Measurements from ENCODE around the gene GADD45GIP1.
A peak's percentile ranks its signal among the peaks of the same experiment; 100 is the strongest.
"Not testable (repeated sequence)": the region's sequence is repeated elsewhere in the genome, so short reads cannot be mapped to it uniquely, and the experiment has no call there.

Gene GADD45GIP1

DNA sequence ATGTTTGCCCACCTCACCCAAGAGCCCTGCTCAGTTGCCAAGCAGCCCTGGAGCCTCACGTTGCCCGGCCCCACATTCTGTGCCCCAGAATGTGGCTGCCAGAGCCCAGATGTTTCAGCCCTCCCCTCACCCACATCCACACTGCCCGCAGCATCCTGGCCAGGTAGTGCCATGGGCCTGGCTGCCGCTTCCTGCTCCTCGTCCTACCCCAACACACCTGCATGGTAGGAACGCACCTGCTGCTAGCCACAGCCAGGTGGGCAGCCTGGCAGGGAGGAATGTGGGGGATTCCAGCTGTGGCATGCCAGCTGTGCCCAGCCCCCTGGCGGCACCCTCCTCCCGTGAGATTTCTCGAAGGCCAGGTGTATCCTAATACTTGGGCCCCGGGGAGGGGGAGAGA lies 30.8 kb upstream of the GADD45GIP1 start:
- no peak for ATAC-seq

DNA sequence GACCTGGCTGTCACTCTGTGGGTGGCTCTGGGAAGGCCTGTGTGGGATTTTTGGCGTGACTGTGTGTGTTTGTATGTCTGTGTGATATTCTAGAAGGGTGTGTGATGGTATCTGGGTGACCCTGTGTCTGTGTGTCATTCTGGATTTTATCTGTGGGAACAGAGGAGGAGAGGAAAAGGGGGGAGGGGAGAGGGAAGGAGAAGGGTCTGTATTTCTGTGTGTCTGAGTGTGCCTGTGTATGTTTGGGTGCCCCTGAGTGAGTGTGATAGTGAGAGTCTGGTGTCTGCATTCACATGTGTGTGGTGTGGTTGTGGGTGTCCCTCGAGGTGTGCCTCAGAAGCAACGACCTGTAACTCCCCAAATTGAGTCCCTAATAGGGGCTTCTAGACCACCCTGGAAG lies 30.2 kb upstream of the GADD45GIP1 start:
- no peak for ATAC-seq

DNA sequence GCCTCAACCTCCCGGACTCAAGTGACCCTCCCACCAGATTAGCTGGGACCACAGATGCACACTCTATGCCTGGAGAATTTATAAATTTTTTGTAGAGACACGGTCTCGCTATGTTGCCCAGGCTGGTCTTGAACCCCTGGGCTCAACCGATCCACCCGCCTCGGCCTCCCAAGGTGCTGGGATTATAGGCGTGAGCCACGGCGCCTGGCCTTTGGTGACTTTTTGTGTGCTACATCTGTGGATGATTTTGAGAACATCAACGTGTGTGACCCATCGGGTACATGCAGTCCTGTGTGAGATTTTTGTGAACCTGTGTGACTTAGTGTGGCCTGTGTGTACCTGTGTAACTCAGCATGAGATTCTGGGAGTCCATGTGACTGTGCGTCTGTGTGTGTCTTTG lies 29.7 kb upstream of the GADD45GIP1 start:
- ATAC-seq: no peak

DNA sequence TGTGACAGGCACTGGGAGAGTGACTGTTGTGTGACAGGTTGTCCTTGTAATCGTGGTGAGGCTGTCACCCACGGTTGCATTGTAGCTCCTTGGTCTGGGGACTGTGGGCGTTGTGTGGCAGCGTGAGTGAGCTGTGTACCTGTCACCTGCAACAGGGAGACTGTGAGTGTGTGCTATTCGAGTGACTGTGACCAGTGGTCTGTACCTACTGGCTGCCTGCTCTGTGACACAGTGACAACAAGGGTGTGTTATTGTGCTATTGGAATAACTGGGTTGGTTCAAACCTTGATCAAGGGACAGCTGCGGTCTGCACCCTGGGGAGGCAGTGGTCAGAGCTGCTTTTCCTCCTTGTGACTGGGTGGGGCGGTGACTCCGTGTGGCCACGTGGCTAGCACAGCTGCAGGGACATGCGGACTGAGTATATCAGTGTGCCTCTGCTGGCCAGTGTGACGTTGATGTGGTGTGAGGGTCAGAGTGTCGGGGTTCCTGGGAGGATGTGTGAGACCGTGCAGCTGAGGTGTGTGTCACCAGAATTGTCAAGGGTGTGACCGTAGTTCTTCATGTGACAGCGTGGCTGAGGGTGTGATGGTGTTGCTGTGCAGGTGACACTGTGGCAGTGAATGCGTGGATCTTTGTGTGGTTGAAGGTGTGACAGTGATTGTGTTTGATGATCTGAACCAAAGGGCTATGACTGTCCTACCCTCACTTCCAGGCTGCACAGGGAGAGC lies 28.2 kb upstream of the GADD45GIP1 start:
- peak; percentile 21 to 47 for ATAC-seq

DNA sequence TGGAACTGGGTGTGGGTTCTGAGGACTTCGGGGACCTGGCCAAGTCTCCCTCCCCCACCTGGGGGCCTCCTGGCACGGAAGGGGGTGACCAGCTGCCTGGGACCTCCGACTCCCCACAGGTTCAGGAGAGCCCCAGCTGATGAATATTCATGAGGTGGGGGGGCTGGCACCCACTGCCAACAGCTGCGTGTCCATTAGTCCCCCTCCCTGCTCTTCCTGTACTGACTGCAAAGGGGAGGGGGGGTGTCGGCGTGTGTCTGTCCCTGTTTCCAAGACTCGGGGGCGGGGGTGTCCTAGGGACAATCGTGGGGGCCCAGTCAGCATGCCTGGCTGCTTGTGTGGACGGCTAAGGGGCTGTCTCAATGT lies 27.6 kb upstream of the GADD45GIP1 start:
- no peak for ATAC-seq

DNA sequence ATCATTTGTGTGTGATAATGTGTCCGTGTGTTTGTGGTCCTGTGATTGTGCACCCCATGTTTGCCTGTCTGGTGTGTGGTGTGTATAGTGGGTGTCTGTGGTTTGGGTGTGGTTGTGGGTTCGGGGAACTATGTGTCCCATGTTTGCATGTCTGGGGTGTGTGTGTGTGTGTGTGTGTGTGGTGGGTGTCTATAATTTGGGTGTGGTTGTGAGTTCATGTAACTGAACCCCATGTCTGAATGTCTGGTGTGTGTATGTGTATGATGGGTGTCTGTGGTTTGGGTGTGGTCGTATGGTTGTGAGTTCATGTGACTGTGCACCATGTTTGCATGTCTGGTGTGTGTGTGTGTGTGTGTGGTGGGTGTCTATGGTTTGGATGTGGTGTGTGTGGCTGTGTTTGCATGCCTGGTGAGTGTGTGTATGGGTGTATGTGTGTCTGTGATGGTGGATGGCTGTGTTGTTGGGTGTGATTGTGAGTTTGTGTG lies 27.2 kb upstream of the GADD45GIP1 start:
- no peak for ATAC-seq

DNA sequence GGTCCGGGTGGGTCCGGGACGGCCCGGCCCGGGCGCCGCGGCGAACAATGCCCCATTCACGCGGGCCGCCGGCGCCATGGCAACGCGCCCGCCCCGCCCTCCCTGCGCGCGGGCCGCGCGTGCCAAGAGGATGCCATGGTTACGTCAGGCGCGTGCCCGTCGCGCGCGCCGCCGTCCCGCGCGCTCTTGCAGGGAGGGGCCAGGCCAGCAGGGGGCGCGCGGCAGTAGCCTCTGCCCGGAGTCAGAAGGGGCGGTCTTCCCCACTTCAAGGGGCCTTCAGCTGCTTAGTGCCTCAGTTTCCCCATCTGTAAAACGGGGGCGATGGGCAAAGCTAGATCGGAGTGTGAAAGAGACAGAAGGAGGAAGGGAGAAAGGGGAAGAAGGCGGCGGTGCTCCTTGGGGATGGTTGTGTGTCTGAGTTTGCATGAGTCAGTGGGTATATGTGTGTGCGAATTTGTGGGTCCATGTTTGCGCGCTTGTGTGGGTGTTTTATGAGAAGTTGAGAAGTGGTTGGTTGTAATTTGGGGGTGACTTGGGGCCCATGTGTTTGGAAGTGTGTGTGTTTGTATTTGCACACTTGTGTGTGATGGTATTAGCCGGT lies 26.6 kb upstream of the GADD45GIP1 start:
- peak; percentile 80 to 81 for ATAC-seq

DNA sequence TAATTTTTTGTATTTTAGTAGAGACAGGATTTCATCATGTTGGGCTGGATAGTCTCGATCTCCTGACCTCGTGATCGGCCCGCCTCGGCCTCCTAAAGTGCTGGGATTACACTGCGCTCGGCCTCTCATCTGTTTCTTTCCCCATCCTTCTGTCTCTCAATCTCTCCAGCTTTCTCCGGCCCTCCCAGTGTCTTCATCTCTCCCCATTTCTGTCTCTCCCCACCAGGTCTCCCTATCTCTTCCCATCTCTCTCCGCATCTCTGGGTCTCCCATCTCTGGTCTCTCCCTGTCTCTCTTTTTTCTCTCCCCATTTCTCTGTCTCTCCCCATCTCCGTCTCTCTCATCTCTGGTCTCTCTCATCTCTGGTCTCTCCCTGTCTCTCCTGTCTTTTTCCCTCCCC lies 26.1 kb upstream of the GADD45GIP1 start:
- no peak for ATAC-seq

DNA sequence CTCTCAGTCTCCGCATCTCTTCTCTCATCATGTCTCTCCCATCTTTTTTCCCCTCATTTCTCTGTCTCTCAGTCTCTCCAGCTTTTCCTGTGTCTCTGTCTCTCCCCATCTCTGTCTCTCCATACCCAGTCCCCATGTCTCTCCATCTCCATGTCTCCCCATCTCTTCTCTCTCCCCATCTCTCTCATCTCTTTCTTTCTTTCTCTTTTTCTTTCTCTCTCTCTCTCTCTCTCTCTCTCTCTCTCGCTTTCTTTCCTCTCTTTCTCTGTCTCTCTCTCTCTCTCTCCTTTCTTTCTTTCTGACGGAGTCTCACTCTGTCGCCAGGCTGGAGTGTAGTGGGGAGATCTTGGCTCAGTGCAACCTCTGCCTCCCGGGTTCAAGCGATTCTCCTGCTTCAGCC lies 25.6 kb upstream of the GADD45GIP1 start:
- ATAC-seq: no peak

DNA sequence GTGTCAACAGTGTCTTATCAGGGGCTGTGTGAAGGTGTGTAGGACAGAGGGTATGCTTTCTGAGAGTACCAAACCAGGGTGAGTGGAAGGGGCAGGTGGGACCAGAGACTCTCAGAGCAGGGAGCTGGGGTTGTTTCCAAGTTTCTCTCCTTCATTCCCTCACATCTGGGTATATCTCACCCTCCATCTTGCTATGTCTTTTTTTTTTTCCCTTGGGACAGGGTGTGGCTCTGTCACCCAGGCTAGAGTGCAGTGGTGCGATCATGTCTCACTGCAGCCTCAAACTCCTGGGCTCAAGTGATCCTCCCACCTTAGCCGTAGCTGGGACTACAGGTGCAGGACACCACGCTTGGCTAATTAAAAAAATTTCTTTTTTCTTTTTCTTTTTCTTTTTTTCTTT lies 23.0 kb upstream of the GADD45GIP1 start:
- ATAC-seq: no peak

DNA sequence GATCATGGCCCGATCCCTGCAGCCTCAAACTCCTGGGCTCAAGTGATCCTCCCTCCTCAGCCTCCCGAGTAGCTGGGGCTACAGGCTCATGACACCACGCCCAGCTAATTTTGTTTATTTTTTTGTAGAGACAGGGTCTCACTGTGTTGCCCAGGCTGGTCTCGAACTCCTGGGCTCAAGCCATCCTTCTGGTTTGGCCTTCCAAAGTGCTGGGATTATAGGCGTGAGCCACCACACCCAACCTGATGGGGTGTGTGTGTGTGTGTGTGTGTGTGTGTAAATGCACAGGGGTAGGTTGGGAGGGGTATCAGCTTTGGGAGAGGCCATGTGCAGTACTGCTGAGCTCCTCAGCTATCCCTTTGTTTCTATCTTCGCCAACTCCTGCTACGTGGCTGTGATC lies 19.1 kb upstream of the GADD45GIP1 start:
- ATAC-seq: not testable (repeated sequence)

DNA sequence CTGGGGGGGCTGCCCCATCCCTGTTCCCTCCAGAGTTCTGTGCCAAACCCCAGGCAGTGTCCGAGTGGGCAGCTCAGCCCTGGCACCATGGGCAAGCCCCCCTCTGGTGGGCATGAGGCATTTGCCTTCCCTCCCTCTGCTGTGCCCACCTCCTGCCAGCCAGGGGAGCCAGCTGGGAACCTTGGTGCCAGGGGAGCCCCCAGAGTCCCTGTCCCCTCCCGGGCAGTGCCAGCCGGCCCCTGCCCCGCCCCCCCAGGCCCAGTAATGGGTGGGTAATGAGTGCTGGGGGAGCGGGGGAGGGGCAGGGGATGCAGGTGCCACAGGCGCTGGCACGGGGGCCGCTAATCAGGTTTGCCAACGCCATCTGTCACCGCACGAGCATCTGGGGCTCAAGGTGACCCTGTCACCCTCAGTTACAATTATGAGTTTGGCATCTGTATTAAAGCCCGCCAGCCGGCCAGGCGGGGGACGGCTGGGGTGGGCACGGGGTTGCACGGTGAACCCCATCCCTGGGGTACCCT lies 18.3 kb upstream of the GADD45GIP1 start:
- ATAC-seq: no peak

DNA sequence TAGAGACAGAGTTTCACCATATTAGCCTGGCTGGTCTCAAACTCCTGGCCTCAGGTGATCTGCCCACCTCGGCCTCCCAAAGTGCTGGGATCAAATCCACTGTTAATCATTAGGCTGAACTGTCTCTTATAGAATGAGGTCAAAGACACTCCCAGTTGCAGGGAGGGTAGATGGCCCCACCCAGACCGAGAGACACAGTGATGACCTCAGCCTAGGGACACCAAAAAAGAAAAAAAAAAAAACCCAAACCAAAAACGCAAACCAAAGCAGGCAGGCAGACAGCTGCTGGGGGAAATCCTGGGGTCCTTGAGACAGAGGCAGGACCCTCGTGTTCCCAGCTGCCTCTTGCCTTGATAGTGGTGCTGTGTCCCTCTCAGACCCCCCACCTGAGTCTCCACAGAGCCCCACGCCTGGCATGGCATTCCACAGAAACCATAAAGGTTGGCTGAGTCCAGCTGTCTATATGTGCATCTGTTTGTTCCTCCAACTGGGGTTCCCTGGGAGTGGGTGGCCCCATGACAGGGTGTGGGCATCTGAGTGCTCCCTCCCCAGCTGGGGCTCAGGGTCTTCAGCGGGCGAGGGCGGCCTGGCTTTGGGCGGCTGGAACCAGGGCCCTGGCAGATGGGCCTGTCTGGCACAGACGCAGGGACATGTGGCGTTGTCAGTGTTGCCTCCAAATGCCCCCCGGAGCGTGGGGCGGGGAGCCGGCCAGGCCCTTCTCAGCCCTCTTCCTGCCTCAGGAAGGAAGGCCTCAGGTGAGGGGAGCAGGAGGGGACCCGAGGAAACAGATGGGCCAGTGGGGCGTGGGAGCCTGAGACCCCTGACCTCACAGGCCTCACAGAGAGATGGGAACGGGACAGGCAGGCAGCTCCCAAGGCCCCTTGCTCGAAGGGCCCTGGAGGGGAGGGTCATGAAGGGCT lies 17.5 kb upstream of the GADD45GIP1 start:
- ATAC-seq: no peak

DNA sequence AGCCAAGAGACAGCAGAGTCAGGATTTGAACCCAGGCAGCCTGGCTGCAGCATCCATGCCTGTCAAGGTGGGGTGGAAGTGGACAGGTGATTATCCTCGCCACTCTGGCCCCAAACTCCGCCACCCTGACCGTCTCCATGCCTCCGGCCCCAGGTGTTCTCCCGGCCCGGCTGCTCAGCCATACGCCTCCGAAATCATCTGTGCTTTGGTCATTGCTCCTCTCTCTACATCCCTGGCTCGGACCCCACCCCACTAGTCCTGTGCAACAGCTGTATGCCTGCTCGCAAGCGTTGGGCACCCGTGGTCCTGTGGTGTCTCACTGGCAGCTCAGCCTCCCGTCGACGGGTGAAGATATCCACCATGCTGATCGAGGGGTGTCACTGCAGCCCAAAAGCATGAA lies 16.2 kb upstream of the GADD45GIP1 start:
- no peak for ATAC-seq

DNA sequence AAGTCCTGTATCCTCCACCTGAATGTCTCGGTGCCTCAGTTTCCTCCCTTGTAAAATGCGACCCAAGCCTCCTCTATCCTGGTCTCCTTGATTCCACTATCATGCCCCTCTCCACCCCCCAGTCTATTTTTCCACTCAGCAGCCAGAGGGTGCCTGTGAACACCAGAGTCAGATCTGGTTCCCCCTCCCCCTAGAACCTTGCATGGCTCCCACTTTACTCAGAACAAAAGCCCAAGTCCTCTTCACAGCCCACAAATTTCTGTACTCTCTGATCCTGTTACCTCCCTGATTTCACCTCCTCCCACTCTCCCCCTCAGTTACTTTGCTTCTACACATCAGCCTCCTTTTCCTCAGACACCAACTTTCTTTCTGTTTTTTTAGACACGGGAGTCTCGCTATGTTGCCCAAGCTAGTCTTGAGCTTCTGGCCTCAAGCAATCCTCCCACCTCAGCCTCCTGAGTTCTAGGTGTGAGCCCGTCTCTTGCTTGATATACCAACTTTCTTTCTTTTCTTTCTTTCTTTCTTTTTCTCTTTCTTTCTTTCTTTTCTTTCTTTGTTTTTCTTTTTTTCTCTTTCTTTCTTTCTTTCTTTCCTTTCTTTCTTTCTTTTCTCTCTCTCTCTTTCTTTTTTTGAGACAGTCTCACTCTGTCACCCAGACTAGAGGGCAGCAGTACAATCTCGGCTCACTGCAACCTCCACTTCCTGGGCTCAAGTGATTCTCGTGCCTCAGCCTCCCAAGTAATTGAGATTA lies 13.2 kb upstream of the GADD45GIP1 start:
- no peak for ATAC-seq

DNA sequence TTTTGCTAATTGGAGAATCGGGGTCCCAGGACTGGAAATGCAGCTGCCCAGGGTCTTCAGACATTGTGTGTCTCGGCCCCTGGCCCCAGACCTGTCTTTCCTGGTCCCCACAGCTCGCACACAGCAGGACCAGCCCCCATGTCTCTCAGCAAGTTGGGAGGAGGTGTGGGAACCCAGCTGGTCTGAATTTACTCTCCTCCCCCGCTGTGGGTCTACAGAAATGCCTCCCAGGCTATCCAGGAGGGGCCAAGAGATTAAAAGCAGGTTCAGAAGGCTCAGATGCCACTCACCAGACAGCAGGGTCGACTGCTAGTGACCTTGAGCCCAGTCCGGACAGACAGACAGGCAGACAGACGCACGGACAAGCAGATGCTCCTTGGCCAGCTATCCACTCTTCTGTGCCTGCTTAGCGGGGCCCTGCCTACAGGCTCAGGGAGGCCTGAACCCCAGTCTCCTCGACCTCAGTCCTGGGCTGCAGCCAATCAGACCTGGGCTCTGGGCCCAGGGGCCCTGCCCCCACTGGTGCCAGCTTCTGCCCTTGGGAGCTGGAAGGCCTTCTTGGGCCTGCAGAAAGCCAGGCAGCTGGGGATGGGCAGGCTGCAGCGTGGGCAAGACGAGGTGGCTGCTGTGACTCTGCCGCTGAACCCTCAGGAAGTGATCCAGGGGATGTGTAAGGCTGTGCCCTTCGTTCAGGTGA lies 12.4 kb upstream of the GADD45GIP1 start, which contains the start of gene DAND5:
DAND5 (plus strand) TSS at position 285 of the 697 bp plus-strand sequence; CDS start at position 370, 85 bp downstream.
- no peak for ATAC-seq

DNA sequence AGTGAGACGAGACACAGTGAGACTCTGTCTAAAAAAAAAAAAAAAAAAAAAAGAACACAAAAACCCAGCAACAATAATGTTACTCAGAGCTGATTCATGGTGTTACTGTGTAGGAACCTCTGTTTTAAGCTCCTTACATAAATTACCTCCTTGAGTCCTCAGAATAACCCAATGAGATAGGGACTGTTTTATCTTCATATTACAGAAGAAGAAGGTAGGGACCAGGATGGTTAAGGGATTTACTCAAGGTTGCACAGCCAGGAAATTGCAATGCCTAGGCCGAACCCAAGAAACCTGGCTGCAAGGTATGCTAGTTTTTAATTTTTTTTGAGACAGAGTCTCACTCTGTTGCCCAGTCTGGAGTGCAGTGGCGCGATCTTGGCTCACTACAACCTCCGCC lies 10.9 kb upstream of the GADD45GIP1 start:
- ATAC-seq: no peak

DNA sequence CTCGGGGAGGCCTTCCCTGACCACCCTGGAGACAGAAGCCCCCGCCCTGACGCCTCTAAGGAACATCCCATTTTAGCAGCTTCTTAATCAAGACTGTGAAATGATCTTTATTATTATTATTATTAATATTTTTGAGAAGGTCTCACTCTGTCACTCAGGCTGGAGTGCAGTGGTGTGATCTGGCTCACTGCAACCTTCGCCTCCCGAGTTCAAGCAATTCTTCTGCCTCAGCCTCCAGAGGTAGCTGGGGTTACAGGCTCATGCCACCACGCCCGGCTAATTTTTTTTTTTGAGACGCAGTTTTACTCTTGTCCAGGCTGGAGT lies 8.8 kb upstream of the GADD45GIP1 start:
- no peak for ATAC-seq

DNA sequence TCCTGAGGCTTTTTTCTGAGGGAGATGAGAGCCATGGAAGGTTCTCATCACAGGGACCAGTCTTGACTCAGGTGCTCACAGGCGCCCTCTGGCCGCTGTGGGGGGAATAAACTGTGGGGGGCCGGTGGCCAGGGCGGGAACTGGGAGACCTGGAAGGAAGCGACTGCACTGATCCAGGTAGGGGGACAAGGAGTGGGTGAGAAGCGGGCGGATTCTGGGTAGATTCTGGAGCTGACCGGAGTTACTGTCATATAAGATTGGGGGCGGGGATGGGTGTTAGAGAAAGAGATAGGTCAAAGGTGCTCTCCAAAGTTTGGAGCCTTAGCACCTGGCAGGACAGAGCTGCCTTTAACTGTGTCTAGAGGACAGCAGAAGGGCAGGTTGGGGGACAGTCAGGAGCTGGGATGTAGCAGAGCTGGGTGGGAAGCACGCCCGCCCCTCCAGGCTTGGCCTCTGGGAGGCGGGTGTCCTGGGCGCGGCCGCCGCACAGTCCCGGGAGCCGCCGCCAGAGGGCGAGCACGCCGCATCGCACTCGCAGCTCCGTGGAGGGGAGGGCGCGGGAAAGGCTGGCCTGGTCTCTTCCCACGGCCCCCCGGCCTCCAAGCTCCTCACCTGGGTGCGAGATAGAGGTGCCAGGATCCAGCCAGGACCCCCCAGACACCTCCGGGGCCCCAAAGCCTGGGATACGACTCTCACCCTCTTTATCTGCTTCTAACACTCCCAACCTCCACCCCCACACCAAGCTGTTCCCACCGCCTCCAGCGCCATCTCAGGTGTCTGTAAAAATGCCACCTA lies 8.2 kb upstream of the GADD45GIP1 start:
- peak; percentile 94 to 97 for ATAC-seq

DNA sequence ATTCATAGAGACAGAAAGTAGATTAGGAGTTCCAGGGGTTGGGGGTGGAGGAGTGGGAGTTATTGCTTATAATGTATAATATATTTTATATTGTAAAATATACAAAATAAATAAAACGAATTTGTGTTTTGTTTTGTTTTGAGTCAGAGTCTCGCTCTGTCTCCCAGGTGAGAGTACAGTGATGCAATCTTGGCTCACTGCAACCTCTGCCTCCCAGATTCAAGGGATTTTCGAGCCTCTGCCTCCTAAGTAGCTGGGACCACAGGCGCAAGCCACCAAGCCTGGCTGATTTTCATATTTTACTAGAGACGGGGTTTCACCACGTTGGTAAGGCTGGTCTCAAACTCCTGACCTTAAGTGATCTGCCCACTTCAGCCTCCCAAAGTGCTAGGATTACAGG lies 2.5 kb upstream of the GADD45GIP1 start:
- no peak for ATAC-seq

DNA sequence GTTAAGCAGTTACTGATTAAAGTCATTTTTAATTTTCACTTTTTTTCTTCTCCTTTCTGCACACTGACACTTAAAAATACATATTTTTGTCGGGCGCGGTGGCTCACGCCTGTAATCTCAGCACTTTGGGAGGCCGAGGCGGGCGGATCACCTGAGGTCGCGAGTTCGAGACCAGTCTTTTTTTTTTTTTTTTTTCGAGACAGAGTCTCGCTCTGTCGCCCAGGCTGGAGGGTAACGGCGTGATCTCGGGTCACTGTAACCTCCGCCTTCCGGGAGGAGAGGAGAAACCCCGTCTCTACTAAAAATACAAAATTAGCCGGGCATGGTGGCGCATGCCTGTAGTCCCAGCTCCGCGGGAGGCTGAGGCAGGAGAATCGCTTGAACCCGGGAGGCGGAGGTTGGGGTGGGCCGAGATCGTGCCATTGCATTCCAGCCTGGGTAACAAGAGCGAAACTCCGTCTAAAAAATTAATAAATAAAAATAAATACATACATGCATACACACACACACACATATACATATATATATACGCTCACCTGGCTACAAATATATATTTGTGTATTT lies 448 bp upstream of the GADD45GIP1 start:
- ATAC-seq: peak; percentile 11 to 22

Data from activated CD4-positive, CD25-positive, alpha-beta regulatory T cell treated with anti-CD3 and anti-CD28 coated beads, Interleukin-2, amount 50 U/mL, for 24 hours (primary cell).